GM18526 (cell line): Measurements from ENCODE around the gene SLF1.

Source experiments
- POLR2A ChIP-seq: IDR thresholded peaks from 3 replicates; pipeline ENCODE4 v1.6.1; 2011; ENCODE audit not compliant: insufficient read length; ENCODE audit errors: extremely low read depth

Gene SLF1

GRCh38 chr5:94740286-94740685 is 121.8 kb downstream of the SLF1 start:
- TF ChIP-seq POLR2A: no peak

GRCh38 chr5:94742852-94743251 is 124.4 kb downstream of the SLF1 start:
- no peak for TF ChIP-seq POLR2A

GRCh38 chr5:94744906-94745305 is 126.4 kb downstream of the SLF1 start:
- no peak for TF ChIP-seq POLR2A

- no peak for TF ChIP-seq POLR2A
Observed at GRCh38 chr5:94745786-94746730, 127.6 kb downstream of the SLF1 start.

GRCh38 chr5:94746731-94747124 is 128.3 kb downstream of the SLF1 start:
- TF ChIP-seq POLR2A: no peak
